ENCODE measurements around the gene RMC1.
"Not testable (repeated sequence)": the region's sequence is repeated elsewhere in the genome, so short reads cannot be mapped to it uniquely, and the experiment has no call there.

The RMC1 gene

GRCh38 chr18:23550898-23551297 lies 47.6 kb downstream of the RMC1 start:
- Histone ChIP-seq H3K27ac (ENCODE audit: low read length) (no peak overlapping the region), H3K4me3 (ENCODE audit: low read length) (no peak overlapping the region), H3K36me3 (ENCODE audit: insufficient read depth, low read depth, low read length) (peaks cover 85% of the 10 kb centered on the region), H3K9me3 (ENCODE audit: insufficient read depth, low read depth, low read length) (no peaks in the 10 kb centered on the region), H3K27me3 (ENCODE audit: insufficient read depth, low read length) (no peaks in the 10 kb centered on the region), H3K4me1 (ENCODE audit: insufficient read depth, low read length) (no peaks in the 10 kb centered on the region), H3K9ac (ENCODE audit: low read depth, low read length) (no peak overlapping the region)

GRCh38 chr18:23551978-23552377 lies 48.7 kb downstream of the RMC1 start:
- H3K4me3 ChIP-seq (ENCODE audit: low read length): no peak overlapping the region
- no peak overlapping the region for H3K27ac ChIP-seq (ENCODE audit: low read length)
- no peak overlapping the region for H3K9ac ChIP-seq (ENCODE audit: low read depth, low read length)
- peaks cover 88% of the 10 kb centered on the region for H3K36me3 ChIP-seq (ENCODE audit: insufficient read depth, low read depth, low read length)
- H3K4me1 ChIP-seq (ENCODE audit: insufficient read depth, low read length): no peaks in the 10 kb centered on the region
- H3K9me3 ChIP-seq (ENCODE audit: insufficient read depth, low read depth, low read length): no peaks in the 10 kb centered on the region
- H3K27me3 ChIP-seq (ENCODE audit: insufficient read depth, low read length): no peaks in the 10 kb centered on the region

GRCh38 chr18:23552505-23552904 lies 49.2 kb downstream of the RMC1 start:
- Histone ChIP-seq H3K4me1 (ENCODE audit: insufficient read depth, low read length) (no peaks in the 10 kb centered on the region), H3K9me3 (ENCODE audit: insufficient read depth, low read depth, low read length) (no peaks in the 10 kb centered on the region), H3K9ac (ENCODE audit: low read depth, low read length) (no peak overlapping the region), H3K4me3 (ENCODE audit: low read length) (no peak overlapping the region), H3K36me3 (ENCODE audit: insufficient read depth, low read depth, low read length) (peaks cover 88% of the 10 kb centered on the region), H3K27me3 (ENCODE audit: insufficient read depth, low read length) (no peaks in the 10 kb centered on the region), H3K27ac (ENCODE audit: low read length) (no peak overlapping the region)

GRCh38 chr18:23553887-23554286 lies 50.6 kb downstream of the RMC1 start:
- Histone ChIP-seq H3K4me1 (ENCODE audit: insufficient read depth, low read length) (no peaks in the 10 kb centered on the region), H3K9me3 (ENCODE audit: insufficient read depth, low read depth, low read length) (no peaks in the 10 kb centered on the region), H3K27me3 (ENCODE audit: insufficient read depth, low read length) (no peaks in the 10 kb centered on the region), H3K9ac (ENCODE audit: low read depth, low read length) (no peak overlapping the region), H3K36me3 (ENCODE audit: insufficient read depth, low read depth, low read length) (peaks cover 85% of the 10 kb centered on the region), H3K4me3 (ENCODE audit: low read length) (no peak overlapping the region), H3K27ac (ENCODE audit: low read length) (no peak overlapping the region)

- Histone ChIP-seq H3K4me1 (ENCODE audit: insufficient read depth, low read length) (no peaks in the 10 kb centered on the region), H3K27ac (ENCODE audit: low read length) (no peak overlapping the region), H3K27me3 (ENCODE audit: insufficient read depth, low read length) (no peaks in the 10 kb centered on the region), H3K36me3 (ENCODE audit: insufficient read depth, low read depth, low read length) (peaks cover 95% of the 10 kb centered on the region), H3K9me3 (ENCODE audit: insufficient read depth, low read depth, low read length) (no peaks in the 10 kb centered on the region), H3K4me3 (ENCODE audit: low read length) (no peak overlapping the region), H3K9ac (ENCODE audit: low read depth, low read length) (no peak overlapping the region)
Observed at GRCh38 chr18:23556145-23556780, 53.0 kb downstream of the RMC1 start.

- not testable (repeated sequence) for H3K4me1 ChIP-seq (ENCODE audit: insufficient read depth, low read length); H3K27ac ChIP-seq (ENCODE audit: low read length); H3K4me3 ChIP-seq (ENCODE audit: low read length); H3K9me3 ChIP-seq (ENCODE audit: insufficient read depth, low read depth, low read length); H3K9ac ChIP-seq (ENCODE audit: low read depth, low read length); H3K27me3 ChIP-seq (ENCODE audit: insufficient read depth, low read length)
- peaks cover 89% of the 10 kb centered on the region for H3K36me3 ChIP-seq (ENCODE audit: insufficient read depth, low read depth, low read length)
Observed at GRCh38 chr18:23557511-23557910, 54.2 kb downstream of the RMC1 start.

- Histone ChIP-seq H3K9me3 (ENCODE audit: insufficient read depth, low read depth, low read length) (no peaks in the 10 kb centered on the region), H3K36me3 (ENCODE audit: insufficient read depth, low read depth, low read length) (peaks cover 85% of the 10 kb centered on the region)
Observed at GRCh38 chr18:23560186-23560585, 56.9 kb downstream of the RMC1 start.

GRCh38 chr18:23563377-23564043 lies 60.2 kb downstream of the RMC1 start:
- H3K9me3 ChIP-seq (ENCODE audit: insufficient read depth, low read depth, low read length): no peaks in the 10 kb centered on the region
- H3K4me1 ChIP-seq (ENCODE audit: insufficient read depth, low read length): no peaks in the 10 kb centered on the region
- no peaks in the 10 kb centered on the region for H3K27me3 ChIP-seq (ENCODE audit: insufficient read depth, low read length)
- peaks cover 83% of the 10 kb centered on the region for H3K36me3 ChIP-seq (ENCODE audit: insufficient read depth, low read depth, low read length)
- H3K27ac ChIP-seq (ENCODE audit: low read length): no peak overlapping the region
- no peak overlapping the region for H3K9ac ChIP-seq (ENCODE audit: low read depth, low read length)
- no peak overlapping the region for H3K4me3 ChIP-seq (ENCODE audit: low read length)

More at GRCh38 chr18:23560186-23560585, 56.9 kb downstream of the RMC1 start:
- Histone ChIP-seq H3K27ac (ENCODE audit: low read length) (no peak overlapping the region), H3K4me1 (ENCODE audit: insufficient read depth, low read length) (no peaks in the 10 kb centered on the region), H3K9ac (ENCODE audit: low read depth, low read length) (no peak overlapping the region), H3K27me3 (ENCODE audit: insufficient read depth, low read length) (no peaks in the 10 kb centered on the region), H3K4me3 (ENCODE audit: low read length) (no peak overlapping the region)

GRCh38 chr18:23565916-23566547 lies 62.7 kb downstream of the RMC1 start:
- Histone ChIP-seq H3K36me3 (ENCODE audit: insufficient read depth, low read depth, low read length) (peaks cover 87% of the 10 kb centered on the region), H3K4me1 (ENCODE audit: insufficient read depth, low read length) (no peaks in the 10 kb centered on the region), H3K9ac (ENCODE audit: low read depth, low read length) (no peak overlapping the region), H3K27ac (ENCODE audit: low read length) (no peak overlapping the region), H3K27me3 (ENCODE audit: insufficient read depth, low read length) (no peaks in the 10 kb centered on the region), H3K9me3 (ENCODE audit: insufficient read depth, low read depth, low read length) (no peaks in the 10 kb centered on the region), H3K4me3 (ENCODE audit: low read length) (no peak overlapping the region)

- H3K4me3 ChIP-seq (ENCODE audit: low read length): no peak overlapping the region
- H3K27me3 ChIP-seq (ENCODE audit: insufficient read depth, low read length): no peaks in the 10 kb centered on the region
- peaks cover 89% of the 10 kb centered on the region for H3K36me3 ChIP-seq (ENCODE audit: insufficient read depth, low read depth, low read length)
- no peaks in the 10 kb centered on the region for H3K9me3 ChIP-seq (ENCODE audit: insufficient read depth, low read depth, low read length)
- H3K27ac ChIP-seq (ENCODE audit: low read length): no peak overlapping the region
- no peak overlapping the region for H3K9ac ChIP-seq (ENCODE audit: low read depth, low read length)
- H3K4me1 ChIP-seq (ENCODE audit: insufficient read depth, low read length): no peaks in the 10 kb centered on the region
Observed at GRCh38 chr18:23567671-23568070, 64.4 kb downstream of the RMC1 start.

GRCh38 chr18:23568281-23569138 lies 65.2 kb downstream of the RMC1 start:
- Histone ChIP-seq H3K27me3 (ENCODE audit: insufficient read depth, low read length) (no peaks in the 10 kb centered on the region), H3K27ac (ENCODE audit: low read length) (no peak overlapping the region), H3K4me1 (ENCODE audit: insufficient read depth, low read length) (no peaks in the 10 kb centered on the region), H3K9ac (ENCODE audit: low read depth, low read length) (no peak overlapping the region), H3K4me3 (ENCODE audit: low read length) (no peak overlapping the region), H3K36me3 (ENCODE audit: insufficient read depth, low read depth, low read length) (peaks cover 89% of the 10 kb centered on the region), H3K9me3 (ENCODE audit: insufficient read depth, low read depth, low read length) (no peaks in the 10 kb centered on the region)

Data from iPS-20b (cell line).